Tibial artery (tissue), 4 donors: ENCODE results near the gene MAP3K14.

Source experiments
- DNase-seq, 2 donors: peaks; one replicate each; pipeline ENCODE4 v3.0.0-alpha.2; 2019
- H3K27ac ChIP-seq, 2 donors: fragments of 200-600 bp; sonication (generic) in 1 of 2; 1 replicate in 1 of 2; 2 replicates in 1 of 2; pipeline ENCODE4 v1.5.1; 2018 to 2019; ENCODE audit warnings: mild to moderate bottlenecking in 1 of 2
- H3K27me3 ChIP-seq, 2 donors: fragments of 200-600 bp; sonication (generic) in 1 of 2; one replicate each; pipeline versions ENCODE4 v1.5.1 to v1.6.0; 2016 to 2019
- H3K36me3 ChIP-seq, 3 donors: fragments of 200-600 bp; sonication (generic) in 2 of 3; one replicate each; pipeline ENCODE4 v1.5.1; 2016 to 2019; ENCODE audit warnings: mild to moderate bottlenecking in 2 of 3
- H3K4me1 ChIP-seq, 4 donors: fragments of 200-600 bp; sonication (generic) in 2 of 4; 1 replicate in 3 of 4; 2 replicates in 1 of 4; pipeline ENCODE4 v1.5.1; 2016 to 2019
- H3K4me3 ChIP-seq, 2 donors: fragments of 200-600 bp; sonication (generic) in 1 of 2; 1 replicate in 1 of 2; 2 replicates in 1 of 2; pipeline ENCODE4 v1.5.1; 2018 to 2019; ENCODE audit warnings: mild to moderate bottlenecking in 2 of 2
- H3K9me3 ChIP-seq, 3 donors: fragments of 200-600 bp; sonication (generic) in 1 of 3; one replicate each; pipeline ENCODE4 v1.5.1; 2016 to 2019
- intact Hi-C: fragments of 100-400 bp; cut with DNase I; formaldehyde crosslinking; loops from one replicate; pipeline ENCODE4 v1.15.0; 2023; ENCODE audit warnings: low total_unique reads
- TF ChIP-seq, protein P1 (sequence below), 2 experiments: fragments of 200-600 bp in 1 of 2; fragments of 450-650 bp in 1 of 2; IDR thresholded peaks; one replicate each; pipeline ENCODE4 v1.5.1; 2017 to 2019; ENCODE audit warnings: antibody characterized with exemption in 2 of 2, mild to moderate bottlenecking in 1 of 2, moderate library complexity in 1 of 2

The MAP3K14 gene

DNA sequence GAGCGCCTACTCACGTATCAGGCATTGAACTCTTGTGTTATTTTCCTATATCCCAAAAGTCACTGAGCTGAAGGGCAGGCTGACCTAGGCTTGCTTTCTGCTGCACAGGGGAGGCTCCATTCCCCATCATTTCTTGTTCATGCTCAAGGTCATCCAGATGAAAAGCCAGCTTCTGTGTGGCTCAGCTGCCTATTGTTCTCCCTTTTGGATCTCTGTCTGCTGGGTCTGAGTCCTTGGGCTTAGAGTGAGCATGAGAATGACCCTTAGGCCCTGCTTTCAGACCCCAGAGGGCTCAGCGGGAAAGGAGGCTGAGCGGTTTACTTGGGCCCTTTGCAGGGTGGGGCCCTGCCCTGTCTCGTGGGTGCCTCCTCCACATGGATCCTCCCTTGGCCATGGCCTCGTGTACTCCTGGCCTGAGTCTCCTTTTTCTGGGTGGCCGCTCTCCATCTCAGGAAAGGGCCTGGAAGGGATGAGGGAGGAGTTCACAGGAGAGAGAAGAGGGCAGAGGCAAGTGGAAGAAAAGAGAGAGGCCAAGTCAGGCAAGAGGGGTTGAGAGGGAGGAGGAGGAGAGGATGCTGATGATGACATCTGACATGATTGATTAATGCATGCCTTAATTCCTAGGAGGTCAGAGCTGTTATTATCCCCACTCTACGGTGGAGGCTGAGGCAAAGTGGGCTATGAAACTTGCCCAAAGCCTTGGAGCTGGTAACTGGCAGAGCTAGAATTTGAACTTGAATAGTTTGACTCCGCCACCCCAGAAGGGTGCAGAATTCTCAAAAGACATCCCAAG is 19.8 kb upstream of the MAP3K14 start:
- intact Hi-C loops: no loop called here
- H3K9me3 ChIP-seq: no peaks in the 10 kb centered on the region
- no peak overlapping the region for H3K27ac ChIP-seq
- H3K36me3 ChIP-seq: no peaks in the 10 kb centered on the region
- no peaks in the 10 kb centered on the region for H3K27me3 ChIP-seq
- TF ChIP-seq, protein P1, sequence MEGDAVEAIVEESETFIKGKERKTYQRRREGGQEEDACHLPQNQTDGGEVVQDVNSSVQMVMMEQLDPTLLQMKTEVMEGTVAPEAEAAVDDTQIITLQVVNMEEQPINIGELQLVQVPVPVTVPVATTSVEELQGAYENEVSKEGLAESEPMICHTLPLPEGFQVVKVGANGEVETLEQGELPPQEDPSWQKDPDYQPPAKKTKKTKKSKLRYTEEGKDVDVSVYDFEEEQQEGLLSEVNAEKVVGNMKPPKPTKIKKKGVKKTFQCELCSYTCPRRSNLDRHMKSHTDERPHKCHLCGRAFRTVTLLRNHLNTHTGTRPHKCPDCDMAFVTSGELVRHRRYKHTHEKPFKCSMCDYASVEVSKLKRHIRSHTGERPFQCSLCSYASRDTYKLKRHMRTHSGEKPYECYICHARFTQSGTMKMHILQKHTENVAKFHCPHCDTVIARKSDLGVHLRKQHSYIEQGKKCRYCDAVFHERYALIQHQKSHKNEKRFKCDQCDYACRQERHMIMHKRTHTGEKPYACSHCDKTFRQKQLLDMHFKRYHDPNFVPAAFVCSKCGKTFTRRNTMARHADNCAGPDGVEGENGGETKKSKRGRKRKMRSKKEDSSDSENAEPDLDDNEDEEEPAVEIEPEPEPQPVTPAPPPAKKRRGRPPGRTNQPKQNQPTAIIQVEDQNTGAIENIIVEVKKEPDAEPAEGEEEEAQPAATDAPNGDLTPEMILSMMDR (IDR thresholded peaks at IDR 0.05): no peak
- peak in 1 of 2 donors; percentile 49 for DNase-seq
- H3K4me3 ChIP-seq: no peak overlapping the region
- peaks cover 0 to 16% (median 4%) of the 10 kb centered on the region in 4 donors for H3K4me1 ChIP-seq

DNA sequence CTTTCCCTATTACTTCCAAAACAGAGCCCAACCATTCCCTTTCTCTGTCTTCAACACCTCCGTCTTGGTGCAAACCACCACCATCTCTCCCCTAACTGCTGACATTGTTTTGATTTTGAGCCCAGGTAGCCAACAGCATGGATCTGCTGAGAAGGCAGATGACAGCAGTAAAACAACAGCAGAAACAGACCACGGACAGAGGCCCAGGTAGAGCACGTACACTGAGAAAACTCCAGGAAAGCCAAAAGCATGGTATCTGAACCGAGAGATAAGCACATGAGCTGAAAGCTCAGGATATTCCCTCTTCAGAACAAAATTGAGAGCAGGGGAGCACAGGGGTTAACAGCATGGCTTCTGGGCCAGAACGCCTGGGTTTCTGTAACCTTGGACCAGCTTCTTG is 18.9 kb upstream of the MAP3K14 start:
- H3K27ac ChIP-seq: no peak overlapping the region
- TF ChIP-seq, protein P1 (IDR thresholded peaks at IDR 0.05): no peak
- no peaks in the 10 kb centered on the region for H3K27me3 ChIP-seq
- no peaks in the 10 kb centered on the region for H3K9me3 ChIP-seq
- DNase-seq: no peak
- H3K4me1 ChIP-seq: peaks cover 0 to 11% (median 4%) of the 10 kb centered on the region in 4 donors
- H3K36me3 ChIP-seq: no peaks in the 10 kb centered on the region
- H3K4me3 ChIP-seq: no peak overlapping the region
- intact Hi-C loops: no loop called here

DNA sequence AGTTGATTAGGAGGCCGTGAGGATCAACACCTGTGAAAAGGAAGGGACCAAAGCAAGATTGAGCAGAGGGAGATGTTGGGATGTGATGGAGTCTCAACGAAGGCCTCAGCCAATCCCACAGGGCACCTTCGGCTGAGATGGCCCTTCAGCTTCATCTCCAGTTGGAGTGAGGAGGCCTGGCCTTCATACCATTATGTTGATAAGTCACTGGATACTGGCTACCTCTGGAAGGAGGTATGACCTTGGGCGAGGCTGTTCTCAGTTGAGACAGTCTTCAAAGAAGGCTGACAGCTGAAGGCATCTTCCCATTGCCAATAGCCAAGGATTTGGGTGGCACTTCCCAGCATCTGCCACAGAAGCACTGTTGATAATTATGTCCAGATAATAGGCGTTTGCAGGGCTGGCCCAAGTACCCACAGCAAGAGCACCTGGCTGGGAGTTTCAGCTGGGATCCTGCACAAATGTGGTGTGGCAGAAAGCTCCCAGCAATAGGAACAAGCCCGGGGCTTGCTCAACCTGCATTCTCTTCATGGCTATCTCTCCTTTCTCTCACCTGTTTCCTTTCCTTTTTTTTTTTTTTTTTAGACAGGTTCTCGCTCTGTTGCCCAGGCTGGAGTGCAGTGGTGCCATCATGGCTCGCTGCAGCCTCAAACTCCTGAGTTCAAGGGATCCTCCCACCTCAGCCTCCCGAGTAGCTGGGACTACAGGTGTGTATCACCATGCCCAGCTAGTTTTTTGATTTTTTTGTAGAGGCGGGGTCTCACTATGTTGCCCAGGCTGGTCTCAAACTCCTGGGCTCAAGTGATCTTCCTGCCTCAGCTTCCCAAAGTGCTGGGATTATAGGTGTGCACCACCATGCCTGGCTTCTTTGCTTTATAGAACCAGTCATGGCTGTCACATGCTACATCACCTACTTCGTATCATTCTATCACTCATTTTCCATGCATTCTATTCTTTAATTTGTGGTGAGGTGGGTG is 18.2 kb upstream of the MAP3K14 start:
- H3K27ac ChIP-seq: no peak overlapping the region
- TF ChIP-seq, protein P1 (IDR thresholded peaks at IDR 0.05): no peak
- no peaks in the 10 kb centered on the region for H3K9me3 ChIP-seq
- H3K27me3 ChIP-seq: no peaks in the 10 kb centered on the region
- intact Hi-C loops: no loop called here
- DNase-seq: no peak
- peaks cover 0 to 11% (median 4%) of the 10 kb centered on the region in 4 donors for H3K4me1 ChIP-seq
- no peak overlapping the region for H3K4me3 ChIP-seq
- H3K36me3 ChIP-seq: no peaks in the 10 kb centered on the region

DNA sequence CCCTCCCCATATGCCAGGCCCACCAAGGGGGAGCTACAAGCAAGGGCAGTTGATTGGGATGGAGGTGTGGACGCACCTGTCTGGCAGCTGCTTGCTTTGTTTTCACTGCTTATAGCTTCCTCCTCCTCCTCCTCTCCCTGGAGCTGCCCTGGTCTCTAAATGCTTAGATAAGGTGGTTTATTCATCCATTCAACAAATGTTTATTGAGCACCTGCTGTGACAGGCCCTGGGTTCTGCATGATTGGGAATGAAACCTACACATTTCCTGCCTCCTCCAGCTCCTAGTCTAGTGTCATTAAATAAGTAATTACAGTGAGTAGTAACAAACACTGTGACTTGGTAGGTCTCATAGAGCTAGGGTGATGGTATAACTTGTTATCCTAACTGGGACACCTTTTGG is 17.4 kb upstream of the MAP3K14 start:
- H3K27ac ChIP-seq: no peak overlapping the region
- peaks cover 0 to 11% (median 4%) of the 10 kb centered on the region in 4 donors for H3K4me1 ChIP-seq
- no peaks in the 10 kb centered on the region for H3K36me3 ChIP-seq
- H3K4me3 ChIP-seq: no peak overlapping the region
- TF ChIP-seq, protein P1 (IDR thresholded peaks at IDR 0.05): no peak
- peak in 1 of 2 donors; percentile 42 for DNase-seq
- no peaks in the 10 kb centered on the region for H3K9me3 ChIP-seq
- intact Hi-C loops: no loop called here
- no peaks in the 10 kb centered on the region for H3K27me3 ChIP-seq

DNA sequence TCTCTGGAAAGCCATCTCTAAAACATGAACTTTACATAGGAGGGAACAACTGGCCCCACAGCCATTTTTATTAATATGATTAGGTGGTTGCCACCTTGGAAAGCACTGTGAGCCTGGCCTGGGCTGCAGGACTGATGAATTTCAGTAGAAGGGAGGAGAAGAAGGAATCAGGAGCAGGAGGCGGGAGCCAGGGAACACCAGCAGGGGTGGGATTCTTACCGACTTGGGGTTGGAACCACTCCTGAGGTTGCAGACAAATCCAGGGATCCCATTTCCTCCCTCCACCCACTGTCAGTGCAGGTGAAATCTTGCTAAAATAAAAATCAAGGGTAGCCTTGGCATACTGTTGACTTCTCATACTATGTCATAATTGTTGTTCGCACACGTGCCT is 16.9 kb upstream of the MAP3K14 start:
- no peak overlapping the region for H3K27ac ChIP-seq
- no peaks in the 10 kb centered on the region for H3K36me3 ChIP-seq
- H3K4me3 ChIP-seq: no peak overlapping the region
- DNase-seq: no peak
- intact Hi-C loops: no loop called here
- no peaks in the 10 kb centered on the region for H3K27me3 ChIP-seq
- no peaks in the 10 kb centered on the region for H3K9me3 ChIP-seq
- TF ChIP-seq, protein P1 (IDR thresholded peaks at IDR 0.05): no peak
- H3K4me1 ChIP-seq: peaks cover 0 to 9% (median 4%) of the 10 kb centered on the region in 4 donors
